ENCODE measurements around the gene RSRC1.

GRCh38 chr3:158452334-158452733 is 342.4 kb downstream of the RSRC1 start:
- TF ChIP-seq, protein P1, sequence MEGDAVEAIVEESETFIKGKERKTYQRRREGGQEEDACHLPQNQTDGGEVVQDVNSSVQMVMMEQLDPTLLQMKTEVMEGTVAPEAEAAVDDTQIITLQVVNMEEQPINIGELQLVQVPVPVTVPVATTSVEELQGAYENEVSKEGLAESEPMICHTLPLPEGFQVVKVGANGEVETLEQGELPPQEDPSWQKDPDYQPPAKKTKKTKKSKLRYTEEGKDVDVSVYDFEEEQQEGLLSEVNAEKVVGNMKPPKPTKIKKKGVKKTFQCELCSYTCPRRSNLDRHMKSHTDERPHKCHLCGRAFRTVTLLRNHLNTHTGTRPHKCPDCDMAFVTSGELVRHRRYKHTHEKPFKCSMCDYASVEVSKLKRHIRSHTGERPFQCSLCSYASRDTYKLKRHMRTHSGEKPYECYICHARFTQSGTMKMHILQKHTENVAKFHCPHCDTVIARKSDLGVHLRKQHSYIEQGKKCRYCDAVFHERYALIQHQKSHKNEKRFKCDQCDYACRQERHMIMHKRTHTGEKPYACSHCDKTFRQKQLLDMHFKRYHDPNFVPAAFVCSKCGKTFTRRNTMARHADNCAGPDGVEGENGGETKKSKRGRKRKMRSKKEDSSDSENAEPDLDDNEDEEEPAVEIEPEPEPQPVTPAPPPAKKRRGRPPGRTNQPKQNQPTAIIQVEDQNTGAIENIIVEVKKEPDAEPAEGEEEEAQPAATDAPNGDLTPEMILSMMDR (IDR thresholded peaks at IDR 0.05), result no peak
- no peak for TF ChIP-seq POLR2AphosphoS5 (IDR thresholded peaks at IDR 0.05)
